HL-60/S4 (cell line): ENCODE data around the gene EGFLAM.

Experiments used
- in situ Hi-C: fragments of 300-500 bp; cut with MboI; formaldehyde crosslinking; loops from 2 replicates; pipeline ENCODE4 v1.14.3; 2022; ENCODE audit warnings: low sequenced_read_pairs

Gene EGFLAM

DNA sequence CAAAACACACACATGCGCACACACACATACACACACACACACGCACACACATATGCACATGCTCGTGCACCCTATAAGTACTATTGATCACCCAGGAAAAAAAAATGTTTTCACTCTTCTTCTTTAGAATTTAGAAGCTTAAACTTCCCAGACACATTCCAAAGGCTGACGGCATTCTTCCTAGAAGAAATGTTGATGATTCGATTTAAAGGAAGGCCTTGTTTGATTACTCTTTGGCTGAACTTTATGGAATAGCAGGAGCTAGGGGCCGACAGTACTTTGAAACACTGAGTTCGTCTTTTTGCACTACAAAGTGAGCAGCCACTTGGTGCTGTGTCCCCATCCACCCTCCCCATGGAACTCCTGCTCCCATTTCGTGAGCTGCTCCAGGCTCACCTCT, 113.2 kb downstream of the EGFLAM start:
- in situ Hi-C loops: no loop called here

DNA sequence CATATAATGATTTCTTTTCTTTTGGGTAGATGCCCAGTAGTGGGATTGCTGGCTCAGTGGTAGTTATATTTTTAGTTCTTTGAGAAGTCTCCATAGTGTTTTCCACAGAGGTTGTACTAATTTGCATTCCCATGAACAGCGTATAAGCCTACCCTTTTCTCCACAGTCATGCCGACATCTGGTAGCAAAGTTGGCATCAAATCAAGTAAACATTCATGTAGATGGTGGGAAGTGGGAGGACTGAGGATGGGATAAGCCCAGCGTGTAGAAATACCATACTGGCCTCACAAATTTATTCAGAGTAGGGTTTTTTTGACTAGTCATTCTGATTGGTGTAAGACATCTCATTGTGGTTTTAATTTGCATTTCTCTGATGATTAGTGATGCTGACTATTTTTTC, 115.4 kb downstream of the EGFLAM start:
- in situ Hi-C loops: no loop called here

DNA sequence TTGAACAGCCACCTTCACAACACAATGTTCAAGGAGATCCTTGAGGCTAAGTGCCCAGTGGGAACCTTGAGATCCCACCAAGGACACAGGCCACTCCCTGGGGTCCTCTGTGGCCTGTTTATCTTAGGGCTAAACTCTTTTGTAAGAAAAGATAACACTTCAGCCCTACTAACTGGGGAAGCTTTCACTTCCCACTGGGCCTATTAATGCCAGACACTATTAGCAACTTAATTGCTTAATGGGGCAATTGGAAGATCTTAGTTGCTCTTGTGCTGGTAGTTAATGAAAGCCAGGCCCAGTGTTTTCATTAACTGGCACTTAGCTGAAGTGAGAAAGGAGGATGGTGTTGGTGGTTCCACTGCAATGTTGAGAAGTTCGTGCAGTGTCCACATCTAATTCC, 117.1 kb downstream of the EGFLAM start:
- in situ Hi-C loops: no loop called here

DNA sequence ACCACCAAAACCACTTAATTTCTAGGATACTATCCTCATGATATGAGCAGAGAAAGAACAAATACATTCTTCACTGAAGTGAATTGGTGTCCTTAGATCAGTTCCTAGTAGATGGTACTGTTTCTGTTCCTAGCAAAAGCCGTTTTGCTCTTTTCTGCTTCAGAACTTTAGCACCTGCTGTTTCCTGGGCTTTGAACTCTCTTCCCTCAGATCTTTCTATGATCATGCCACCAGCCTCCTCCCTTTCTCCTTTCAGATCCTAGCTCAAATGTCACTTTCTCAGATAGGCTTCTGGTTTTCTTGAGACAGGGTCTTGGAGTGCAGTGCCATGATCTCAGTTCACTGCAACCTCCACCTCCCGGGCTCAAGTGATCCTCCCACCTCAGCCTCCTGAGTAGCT, 118.0 kb downstream of the EGFLAM start:
- in situ Hi-C loops: no loop called here

GRCh38 chr5:38378579-38378978, 120.2 kb downstream of the EGFLAM start:
- in situ Hi-C loops: no loop called here

- in situ Hi-C loops: no loop called here
Measured at GRCh38 chr5:38379350-38379937, 121.1 kb downstream of the EGFLAM start.

- in situ Hi-C loops: no loop called here
Measured at GRCh38 chr5:38380537-38380936, 122.2 kb downstream of the EGFLAM start.

DNA sequence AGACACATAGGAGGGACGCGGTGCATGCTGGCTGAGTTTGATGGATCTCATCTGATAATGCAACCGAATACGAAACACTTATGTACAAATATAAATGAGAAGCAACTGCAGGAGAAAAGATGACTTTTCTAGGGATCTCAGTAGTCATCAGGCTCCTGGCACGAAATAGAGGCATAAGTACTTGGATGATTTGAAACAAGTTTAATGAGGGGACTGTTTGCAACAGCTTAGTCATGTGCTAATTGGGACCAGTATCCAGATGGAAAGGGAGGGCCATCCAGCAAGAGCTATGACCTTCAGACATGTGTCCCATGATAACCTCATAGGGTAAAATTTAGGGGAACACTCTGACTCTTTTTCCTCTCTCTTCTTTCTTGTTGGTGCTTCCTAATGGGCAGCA, 123.0 kb downstream of the EGFLAM start:
- in situ Hi-C loops: no loop called here

DNA sequence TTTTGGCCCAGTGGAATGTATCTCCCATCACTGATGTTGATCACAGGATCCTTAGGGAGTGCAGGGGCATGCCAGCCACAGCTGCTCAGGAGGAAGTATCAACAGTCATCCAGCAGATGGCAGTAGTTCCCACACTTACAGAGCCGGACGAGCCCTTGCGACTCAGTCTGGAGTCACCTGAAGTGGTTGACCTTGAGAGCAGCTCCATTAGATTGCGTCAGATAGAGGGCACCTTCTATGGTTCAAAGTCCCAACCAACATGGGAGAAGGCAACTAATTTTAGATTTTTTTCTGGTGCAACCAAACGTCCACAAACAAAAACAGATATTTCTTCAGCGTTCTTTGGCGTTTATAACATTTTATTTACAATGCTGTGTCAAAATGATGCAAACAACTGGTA, 124.5 kb downstream of the EGFLAM start:
- in situ Hi-C loops: no loop called here

DNA sequence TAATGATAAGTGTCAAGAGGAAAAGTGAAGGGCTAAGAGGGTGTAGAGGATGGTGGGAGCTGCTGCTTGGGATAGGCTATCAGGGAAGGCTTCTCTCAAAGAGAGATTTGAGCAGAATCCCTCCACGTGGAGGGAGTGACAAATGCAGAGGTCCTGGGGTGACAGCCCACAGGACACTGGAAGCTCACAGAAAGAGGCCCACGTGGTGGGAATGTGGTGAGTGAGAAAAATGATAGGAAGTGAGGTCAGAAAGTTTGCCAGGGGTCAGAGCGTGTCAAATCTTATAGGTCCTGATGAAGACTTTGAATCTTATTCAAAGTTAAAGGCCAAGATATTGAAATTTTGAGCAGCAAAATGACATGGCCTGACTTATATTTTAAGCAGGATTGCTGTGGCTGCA, 125.3 kb downstream of the EGFLAM start:
- in situ Hi-C loops: no loop called here

DNA sequence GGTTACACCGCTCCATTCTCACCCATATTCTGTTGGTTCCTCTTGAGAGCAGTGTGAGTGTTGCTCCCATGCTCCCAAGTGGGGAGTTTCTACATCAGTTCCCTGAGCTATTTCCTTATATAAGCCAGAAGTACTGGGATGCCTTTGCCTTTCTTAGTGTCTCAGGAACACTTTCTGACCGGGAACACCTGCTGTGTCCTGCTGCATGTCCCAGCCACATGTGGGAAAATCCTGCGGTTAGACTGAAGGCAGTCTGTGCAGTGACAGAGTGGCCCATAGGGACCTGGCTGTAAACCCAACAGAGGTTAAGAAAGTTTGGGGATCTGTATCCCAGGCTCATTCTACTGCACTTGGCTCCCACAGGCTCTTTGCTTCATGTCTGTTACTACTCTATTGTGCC, 126.0 kb downstream of the EGFLAM start:
- in situ Hi-C loops: no loop called here

GRCh38 chr5:38387161-38387560, 128.8 kb downstream of the EGFLAM start:
- in situ Hi-C loops: no loop called here

GRCh38 chr5:38393636-38394035, 135.3 kb downstream of the EGFLAM start:
- in situ Hi-C loops: no loop called here

DNA sequence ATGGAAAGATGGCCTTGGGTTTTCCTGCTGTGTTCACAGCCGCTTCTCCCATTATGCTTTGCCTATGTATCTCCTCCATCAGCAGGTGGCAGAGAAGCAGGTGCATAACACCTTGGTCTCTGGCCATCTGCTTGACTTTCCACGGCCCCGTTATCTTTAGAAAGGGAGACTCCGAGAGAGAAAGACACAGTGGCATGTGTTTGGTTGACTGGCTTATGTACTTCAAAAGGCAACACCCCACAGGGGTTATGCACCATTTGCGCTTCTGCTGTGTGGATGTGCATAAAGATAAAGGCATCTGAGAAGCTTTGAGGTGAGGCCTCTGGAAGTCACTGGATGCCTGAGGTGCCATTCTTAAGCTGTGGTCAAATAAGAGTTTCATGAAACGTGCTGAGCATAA, 138.4 kb downstream of the EGFLAM start:
- in situ Hi-C loops: no loop called here

DNA sequence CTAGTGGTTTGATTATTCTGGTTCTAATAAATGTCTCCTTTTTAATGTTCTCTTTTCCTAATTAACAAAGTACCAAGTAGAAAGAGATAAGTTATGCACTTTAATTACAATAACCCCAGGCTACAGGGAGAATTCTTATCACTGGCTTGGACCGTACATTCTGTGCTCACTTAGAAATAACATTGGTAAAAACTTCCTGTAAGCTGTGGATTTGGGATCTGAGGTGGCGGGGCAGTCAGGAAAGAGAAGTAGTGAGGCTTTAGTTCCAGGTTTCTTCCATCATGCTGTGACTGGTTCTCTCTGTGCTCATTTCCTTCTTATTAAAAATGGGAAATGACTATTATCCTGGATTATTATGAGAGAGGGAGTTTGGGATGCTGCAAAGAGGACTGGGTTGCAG, 142.0 kb downstream of the EGFLAM start:
- in situ Hi-C loops: no loop called here

GRCh38 chr5:38401145-38401544, 142.8 kb downstream of the EGFLAM start:
- in situ Hi-C loops: no loop called here

- in situ Hi-C loops: no loop called here
Measured at GRCh38 chr5:38403406-38403805, 145.0 kb downstream of the EGFLAM start.

- in situ Hi-C loops: no loop called here
Measured at GRCh38 chr5:38403877-38404635, 145.7 kb downstream of the EGFLAM start.

GRCh38 chr5:38404667-38405276, 146.4 kb downstream of the EGFLAM start:
- in situ Hi-C loops: no loop called here

GRCh38 chr5:38408446-38409198, 150.3 kb downstream of the EGFLAM start:
- in situ Hi-C loops: no loop called here

DNA sequence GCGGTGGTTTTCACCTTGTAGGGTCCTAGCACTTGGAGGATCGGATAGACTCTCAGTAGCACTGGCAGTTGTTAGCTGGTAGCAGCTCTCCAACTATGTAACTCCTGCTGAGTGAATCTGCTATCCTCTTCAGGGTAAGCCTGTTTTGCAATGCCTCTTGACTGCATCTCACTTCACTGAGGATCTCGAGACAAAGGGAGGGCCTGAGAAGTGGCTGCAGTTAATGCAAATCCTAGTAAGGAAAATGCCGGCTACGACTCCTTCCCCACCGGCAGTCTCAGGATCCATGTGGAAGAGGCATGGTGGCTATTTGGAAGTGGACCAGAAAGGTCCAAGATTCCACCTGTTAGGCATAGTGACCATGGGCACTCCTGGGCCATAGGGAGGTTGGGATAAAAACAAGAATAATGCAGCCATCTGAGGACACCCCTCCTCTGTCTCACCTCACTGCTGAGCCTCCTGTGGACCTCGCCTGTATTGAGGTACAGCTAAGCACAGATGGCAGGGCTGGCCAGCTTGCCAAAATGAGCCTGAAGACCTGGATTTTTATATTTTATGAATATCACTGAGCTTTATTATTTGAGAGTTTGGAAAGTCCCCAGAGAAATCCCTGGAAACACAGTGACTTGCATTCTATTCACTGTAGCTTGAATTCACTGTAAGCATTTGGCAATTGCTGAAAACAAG, 152.1 kb downstream of the EGFLAM start:
- in situ Hi-C loops: no loop called here
